GM10266 (cell line): Measurements from ENCODE around the gene PDZD7.

Experiments
- DNase-seq: peaks from one replicate; pipeline ENCODE4 v3.0.0; 2012; ENCODE audit errors: extremely low spot score
- CTCF ChIP-seq: IDR thresholded peaks from 2 replicates; pipeline ENCODE4 v1.5.1; 2012; ENCODE audit warnings: mild to moderate bottlenecking, low read depth; ENCODE audit not compliant: control insufficient read depth, insufficient read depth; ENCODE audit errors: missing control alignments

The PDZD7 gene

GRCh38 chr10:101015582-101015973, 15.4 kb downstream of the PDZD7 start:
- no peak for DNase-seq
- no peak for TF ChIP-seq CTCF

- DNase-seq: no peak
- TF ChIP-seq CTCF: no peak
These were observed 15.9 kb downstream of the PDZD7 start for GRCh38 chr10:101014966-101015581.

GRCh38 chr10:101014230-101014884, 16.6 kb downstream of the PDZD7 start:
- peak; percentile 89 for DNase-seq
- TF ChIP-seq CTCF: peak; percentile 91

GRCh38 chr10:101013365-101013825, 17.5 kb downstream of the PDZD7 start:
- no peak for DNase-seq
- no peak for TF ChIP-seq CTCF

GRCh38 chr10:101012525-101013364, 18.2 kb downstream of the PDZD7 start:
- DNase-seq: peak; percentile 87
- TF ChIP-seq CTCF: peak; percentile 92

- DNase-seq: no peak
- TF ChIP-seq CTCF: no peak
These were observed 19.2 kb downstream of the PDZD7 start for GRCh38 chr10:101011517-101012423.
